ENCODE data around the gene SEC14L1.

Gene SEC14L1

GRCh38 chr17:77216486-77216885, 75.7 kb downstream of the SEC14L1 start:
- no peak for DNase-seq

GRCh38 chr17:77217123-77217522, 76.4 kb downstream of the SEC14L1 start:
- no peak for DNase-seq

GRCh38 chr17:77217566-77217965, 76.8 kb downstream of the SEC14L1 start:
- DNase-seq, result no peak

- no peak for DNase-seq
Observed at GRCh38 chr17:77218902-77219301, 78.1 kb downstream of the SEC14L1 start.

- no peak for DNase-seq
Observed at GRCh38 chr17:77222356-77222755, 81.6 kb downstream of the SEC14L1 start.

GRCh38 chr17:77223642-77224420, 83.1 kb downstream of the SEC14L1 start:
- DNase-seq, result no peak

GRCh38 chr17:77225265-77225664, 84.5 kb downstream of the SEC14L1 start:
- DNase-seq, result no peak

GRCh38 chr17:77227461-77228240, 86.9 kb downstream of the SEC14L1 start:
- no peak for DNase-seq

GRCh38 chr17:77228241-77228752, 87.5 kb downstream of the SEC14L1 start:
- no peak for DNase-seq

GRCh38 chr17:77228816-77229215, 88.0 kb downstream of the SEC14L1 start:
- DNase-seq, result no peak

GRCh38 chr17:77229786-77230435, 89.1 kb downstream of the SEC14L1 start:
- DNase-seq, result no peak

- no peak for DNase-seq
Observed at GRCh38 chr17:77230436-77230830, 89.7 kb downstream of the SEC14L1 start.

- no peak for DNase-seq
Observed at GRCh38 chr17:77231076-77231871, 90.5 kb downstream of the SEC14L1 start.

- DNase-seq, result no peak
Observed at GRCh38 chr17:77233127-77233526, 92.4 kb downstream of the SEC14L1 start.

GRCh38 chr17:77233635-77234334, 93.0 kb downstream of the SEC14L1 start:
- DNase-seq, result peak; percentile 95

GRCh38 chr17:77234695-77235094, 93.9 kb downstream of the SEC14L1 start:
- DNase-seq, result no peak

GRCh38 chr17:77235370-77235941, 94.7 kb downstream of the SEC14L1 start:
- DNase-seq, result peak; percentile 74

GRCh38 chr17:77237232-77238008, 96.7 kb downstream of the SEC14L1 start:
- no peak for DNase-seq

GRCh38 chr17:77240976-77241375, 100.2 kb downstream of the SEC14L1 start:
- no peak for DNase-seq

GRCh38 chr17:77242118-77242851, 101.5 kb downstream of the SEC14L1 start:
- no peak for DNase-seq
